ENCODE measurements around the gene SLC35B2.

Gene SLC35B2

DNA sequence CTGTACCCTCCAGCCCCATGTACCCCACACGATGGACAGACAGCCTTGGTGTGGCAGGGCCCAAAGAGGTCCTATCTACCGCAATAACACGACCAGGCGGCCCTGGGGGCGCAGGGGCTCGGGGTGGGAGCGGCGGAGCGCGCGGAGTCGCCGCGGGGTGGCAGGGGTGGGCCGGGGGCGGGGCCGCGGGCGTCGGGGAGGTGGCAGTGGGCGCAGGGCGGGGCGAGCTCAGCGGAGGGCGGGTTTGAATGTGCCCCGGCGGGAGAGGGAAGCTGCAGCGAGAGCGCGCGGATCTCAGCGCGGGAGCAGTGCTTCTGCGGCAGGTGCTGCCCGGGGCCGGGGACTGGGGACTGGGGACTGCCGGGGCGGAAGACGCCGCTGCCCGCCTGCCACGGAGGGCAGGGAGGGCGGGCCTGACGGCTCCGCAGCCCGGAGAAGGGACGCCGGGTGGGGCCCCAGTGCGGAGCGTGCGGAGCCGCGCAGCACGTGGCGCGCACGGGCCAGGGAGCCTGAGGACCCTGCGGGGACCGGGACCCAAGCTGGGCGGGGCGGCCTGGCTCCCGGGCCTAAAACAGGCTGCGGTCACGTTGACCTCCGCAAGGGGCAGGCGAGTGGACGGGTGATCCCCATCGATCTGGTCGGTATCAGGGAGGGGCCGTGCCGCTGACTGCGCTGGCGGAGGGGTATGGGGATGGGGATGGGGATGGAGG lies 33.9 kb downstream of the SLC35B2 start, which contains the start of gene SLC29A1:
TSS of gene SLC29A1 (plus strand) at position 277 of the 710 bp plus-strand sequence. CDS start 3,719 bp downstream, outside the sequence.
- Histone ChIP-seq H3K9ac (ENCODE audit: low read length) (peak within 1 kb of the TSS; percentile 65), H3K56ac (ENCODE audit: low read length) (peak within 1 kb of the TSS; percentile 82), H2BK120ac (ENCODE audit: low read depth, low read length) (no peak within 1 kb of the TSS), H3K27me3 (ENCODE audit: insufficient read depth, low read length, poor library complexity) (no peaks in the 10 kb centered on the region), H3K4me3 (ENCODE audit: low read length) (peak within 1 kb of the TSS; percentile 32), H3K18ac (ENCODE audit: low read length) (peak within 1 kb of the TSS; percentile 29), H3K23ac (ENCODE audit: low read length) (peak within 1 kb of the TSS; percentile 59), H3K79me2 (ENCODE audit: control insufficient read depth, insufficient read depth, low read length) (peaks cover 10% of the 10 kb centered on the region), H3K4me2 (ENCODE audit: low read length) (peak within 1 kb of the TSS; percentile 81), H3K79me1 (ENCODE audit: low read length) (peaks cover 3% of the 10 kb centered on the region), H3K4ac (ENCODE audit: low read depth, low read length) (no peak within 1 kb of the TSS), H4K5ac (ENCODE audit: low read length) (no peak within 1 kb of the TSS), H4K8ac (ENCODE audit: low read depth, low read length) (no peak within 1 kb of the TSS), H3K4me1 (ENCODE audit: control insufficient read depth, low read depth, low read length) (peaks cover 15% of the 10 kb centered on the region), H2AK5ac (ENCODE audit: low read length) (no peak within 1 kb of the TSS), H2BK15ac (replicated peaks; ENCODE audit: low read depth) (no peak within 1 kb of the TSS), H2BK5ac (ENCODE audit: low read length) (no peak within 1 kb of the TSS), H3K27ac (ENCODE audit: low read depth, low read length) (peak within 1 kb of the TSS; percentile 26), H3K36me3 (ENCODE audit: control insufficient read depth, insufficient read depth, low read length) (no peaks in the 10 kb centered on the region)
- WGBS (ENCODE audit: extremely low coverage, insufficient coverage, low lambda C conversion rate) = no CpG with 5 or more reads among the region's 73 CpGs
- DNase-seq = peak; percentile 86

DNA sequence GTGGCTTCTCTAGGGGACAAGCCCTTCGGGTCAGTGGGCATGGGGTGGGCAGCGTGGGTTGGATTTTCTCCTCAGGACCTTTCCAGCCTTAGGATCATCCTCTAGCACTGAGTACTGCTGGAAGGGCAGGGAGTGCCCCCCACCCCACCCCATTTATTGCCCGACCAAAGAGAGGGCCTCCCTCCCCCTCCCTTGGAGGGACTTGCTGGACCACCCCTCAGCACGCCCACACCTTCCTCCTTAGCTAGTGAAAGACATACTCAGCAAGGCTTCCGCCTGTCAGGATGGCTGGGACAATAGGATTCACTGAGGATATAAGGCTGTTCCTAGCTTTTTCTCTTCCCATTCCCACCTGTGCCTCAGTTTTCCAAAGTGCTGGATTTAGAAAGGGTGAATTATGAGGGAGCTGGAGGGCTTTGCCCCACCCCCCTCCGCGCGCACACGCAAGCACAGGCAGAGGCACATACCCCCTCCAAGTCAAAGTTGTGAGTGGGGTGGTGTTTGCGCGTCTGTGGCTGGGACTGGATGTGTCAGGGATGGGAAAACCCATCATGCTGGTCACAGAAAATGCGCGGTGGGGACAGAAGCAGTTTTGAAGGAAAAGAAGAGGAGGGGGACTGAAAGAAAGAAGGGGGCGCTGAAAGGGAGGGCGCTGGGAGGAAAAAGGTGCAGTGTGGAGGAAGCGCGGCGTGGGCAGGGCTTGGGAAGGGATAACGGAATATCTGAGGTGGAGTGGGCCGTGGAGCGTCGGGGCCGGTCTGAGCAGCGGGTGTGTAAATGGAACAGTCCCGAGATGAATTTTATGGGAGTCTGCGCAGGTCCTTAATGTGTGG lies 34.6 kb downstream of the SLC35B2 start:
- Histone ChIP-seq H3K18ac (ENCODE audit: low read length) (peak overlapping the region; percentile 29), H2AK5ac (ENCODE audit: low read length) (no peak overlapping the region), H3K79me1 (ENCODE audit: low read length) (peaks cover 3% of the 10 kb centered on the region), H3K27ac (ENCODE audit: low read depth, low read length) (no peak overlapping the region), H3K23ac (ENCODE audit: low read length) (peak overlapping the region; percentile 59), H3K36me3 (ENCODE audit: control insufficient read depth, insufficient read depth, low read length) (no peaks in the 10 kb centered on the region), H2BK120ac (ENCODE audit: low read depth, low read length) (no peak overlapping the region), H3K4ac (ENCODE audit: low read depth, low read length) (no peak overlapping the region), H3K4me3 (ENCODE audit: low read length) (peak overlapping the region; percentile 32), H3K4me1 (ENCODE audit: control insufficient read depth, low read depth, low read length) (peaks cover 18% of the 10 kb centered on the region), H4K8ac (ENCODE audit: low read depth, low read length) (no peak overlapping the region), H3K79me2 (ENCODE audit: control insufficient read depth, insufficient read depth, low read length) (peaks cover 10% of the 10 kb centered on the region), H2BK5ac (ENCODE audit: low read length) (no peak overlapping the region), H3K4me2 (ENCODE audit: low read length) (peak overlapping the region; percentile 81), H3K27me3 (ENCODE audit: insufficient read depth, low read length, poor library complexity) (no peaks in the 10 kb centered on the region), H3K56ac (ENCODE audit: low read length) (peak overlapping the region; percentile 82), H4K5ac (ENCODE audit: low read length) (no peak overlapping the region), H2BK15ac (replicated peaks; ENCODE audit: low read depth) (no peak overlapping the region), H3K9ac (ENCODE audit: low read length) (peak overlapping the region; percentile 65)
- no peak for DNase-seq
- WGBS (ENCODE audit: extremely low coverage, insufficient coverage, low lambda C conversion rate) = no CpG with 5 or more reads among the region's 26 CpGs

DNA sequence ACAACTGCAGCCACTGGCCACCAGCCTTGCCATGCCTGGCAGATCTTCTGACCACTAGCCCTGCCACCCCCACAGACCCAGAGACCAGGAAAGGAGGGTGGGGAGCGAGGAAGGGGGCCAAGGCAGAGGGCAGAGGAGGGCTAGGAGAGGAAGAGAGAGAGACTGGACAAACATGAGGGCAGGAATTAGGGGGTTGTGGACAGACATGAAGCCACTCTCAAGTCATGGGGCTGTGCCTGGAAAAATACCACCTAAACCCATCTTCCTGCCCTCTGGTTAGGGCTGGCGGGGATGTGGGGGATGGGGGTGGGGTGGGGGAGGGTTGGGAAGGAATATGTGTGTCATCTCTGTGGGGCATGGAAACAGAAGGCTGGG lies 35.4 kb downstream of the SLC35B2 start:
- Histone ChIP-seq H4K8ac (ENCODE audit: low read depth, low read length) (no peak overlapping the region), H3K4me1 (ENCODE audit: control insufficient read depth, low read depth, low read length) (peaks cover 26% of the 10 kb centered on the region), H4K5ac (ENCODE audit: low read length) (no peak overlapping the region), H3K56ac (ENCODE audit: low read length) (peak overlapping the region; percentile 69), H3K4ac (ENCODE audit: low read depth, low read length) (no peak overlapping the region), H3K27ac (ENCODE audit: low read depth, low read length) (no peak overlapping the region), H3K27me3 (ENCODE audit: insufficient read depth, low read length, poor library complexity) (no peaks in the 10 kb centered on the region), H2BK120ac (ENCODE audit: low read depth, low read length) (no peak overlapping the region), H3K79me1 (ENCODE audit: low read length) (peaks cover 3% of the 10 kb centered on the region), H3K9ac (ENCODE audit: low read length) (peak overlapping the region; percentile 34), H3K79me2 (ENCODE audit: control insufficient read depth, insufficient read depth, low read length) (peaks cover 10% of the 10 kb centered on the region), H3K23ac (ENCODE audit: low read length) (no peak overlapping the region), H3K4me2 (ENCODE audit: low read length) (no peak overlapping the region), H3K18ac (ENCODE audit: low read length) (peak overlapping the region; percentile 8), H3K4me3 (ENCODE audit: low read length) (no peak overlapping the region), H2BK15ac (replicated peaks; ENCODE audit: low read depth) (no peak overlapping the region), H3K36me3 (ENCODE audit: control insufficient read depth, insufficient read depth, low read length) (no peaks in the 10 kb centered on the region), H2BK5ac (ENCODE audit: low read length) (no peak overlapping the region), H2AK5ac (ENCODE audit: low read length) (peak overlapping the region; percentile 86)
- no CpG with 5 or more reads among the region's 2 CpGs for WGBS (ENCODE audit: extremely low coverage, insufficient coverage, low lambda C conversion rate)
- no peak for DNase-seq

DNA sequence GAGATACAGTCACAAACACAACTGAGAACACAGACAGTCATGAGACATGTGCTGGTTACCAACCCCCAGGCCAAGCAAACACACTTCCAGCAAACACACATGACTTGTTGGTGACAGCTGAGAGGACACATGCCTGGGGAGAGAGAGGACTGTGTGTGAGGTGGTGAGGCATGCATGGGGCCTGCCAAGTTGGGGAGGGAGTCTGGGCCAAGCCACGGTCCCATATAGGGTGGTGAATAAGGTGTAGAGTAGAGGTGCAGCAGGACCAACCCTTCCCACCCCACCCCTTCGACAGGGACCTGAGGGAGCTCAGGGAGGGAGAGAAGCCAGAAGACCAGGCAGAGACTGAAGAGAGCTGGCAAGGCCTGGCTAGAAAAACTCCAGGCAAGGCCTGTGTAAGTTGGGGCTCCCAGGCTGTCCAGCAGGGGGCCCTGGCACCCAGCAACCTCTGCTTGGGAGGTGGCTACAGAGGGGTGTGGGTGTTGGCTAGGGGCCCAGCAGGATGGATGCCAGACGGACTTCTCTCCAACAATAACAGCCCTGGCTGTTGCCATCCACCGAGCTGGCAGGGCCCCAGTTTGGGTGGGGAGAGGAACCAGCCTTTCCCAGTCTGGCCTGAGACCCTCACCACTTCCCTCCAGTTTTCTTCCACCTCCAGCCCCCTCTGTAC lies 35.9 kb downstream of the SLC35B2 start:
- no peak overlapping the region for H2BK15ac ChIP-seq (replicated peaks; ENCODE audit: low read depth)
- H3K27ac ChIP-seq (ENCODE audit: low read depth, low read length) = no peak overlapping the region
- no CpG with 5 or more reads among the region's 4 CpGs for WGBS (ENCODE audit: extremely low coverage, insufficient coverage, low lambda C conversion rate)

DNA sequence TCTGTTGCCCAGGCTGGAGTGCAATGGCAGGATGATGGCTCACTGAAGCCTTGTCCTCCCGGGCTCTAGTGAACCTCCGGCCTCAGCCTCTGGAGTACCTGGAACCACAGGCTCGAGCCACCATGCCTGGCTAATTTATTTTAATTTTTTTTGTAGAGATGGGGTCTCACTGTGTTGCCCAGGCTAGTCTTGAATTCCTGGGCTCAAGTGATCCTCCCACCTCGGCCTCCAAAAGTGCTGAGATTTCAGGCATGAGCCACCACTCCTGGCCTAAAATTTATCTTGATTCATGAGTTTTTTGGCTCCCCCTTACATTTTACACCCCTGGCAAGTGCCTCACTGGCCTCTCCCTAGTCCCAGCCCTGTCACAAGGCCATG lies 36.4 kb downstream of the SLC35B2 start:
- H3K56ac ChIP-seq (ENCODE audit: low read length) = peak overlapping the region; percentile 67
- H3K23ac ChIP-seq (ENCODE audit: low read length) = no peak overlapping the region
- H3K36me3 ChIP-seq (ENCODE audit: control insufficient read depth, insufficient read depth, low read length) = no peaks in the 10 kb centered on the region
- H3K4me1 ChIP-seq (ENCODE audit: control insufficient read depth, low read depth, low read length) = peaks cover 24% of the 10 kb centered on the region
- no peak overlapping the region for H3K27ac ChIP-seq (ENCODE audit: low read depth, low read length)
- no peak for DNase-seq
- no peak overlapping the region for H3K4me2 ChIP-seq (ENCODE audit: low read length)
- no peak overlapping the region for H3K4ac ChIP-seq (ENCODE audit: low read depth, low read length)
- peaks cover 6% of the 10 kb centered on the region for H3K79me2 ChIP-seq (ENCODE audit: control insufficient read depth, insufficient read depth, low read length)
- H3K18ac ChIP-seq (ENCODE audit: low read length) = no peak overlapping the region
- H2AK5ac ChIP-seq (ENCODE audit: low read length) = no peak overlapping the region
- H3K27me3 ChIP-seq (ENCODE audit: insufficient read depth, low read length, poor library complexity) = no peaks in the 10 kb centered on the region
- no CpG with 5 or more reads among the region's 4 CpGs for WGBS (ENCODE audit: extremely low coverage, insufficient coverage, low lambda C conversion rate)
- H4K5ac ChIP-seq (ENCODE audit: low read length) = no peak overlapping the region
- no peak overlapping the region for H2BK120ac ChIP-seq (ENCODE audit: low read depth, low read length)
- no peak overlapping the region for H2BK5ac ChIP-seq (ENCODE audit: low read length)
- H3K9ac ChIP-seq (ENCODE audit: low read length) = no peak overlapping the region
- no peak overlapping the region for H3K4me3 ChIP-seq (ENCODE audit: low read length)
- H2BK15ac ChIP-seq (replicated peaks; ENCODE audit: low read depth) = no peak overlapping the region
- H4K8ac ChIP-seq (ENCODE audit: low read depth, low read length) = no peak overlapping the region
- H3K79me1 ChIP-seq (ENCODE audit: low read length) = peaks cover under 1% of the 10 kb centered on the region

More for the DNA sequence above, 35.9 kb downstream of the SLC35B2 start:
- Histone ChIP-seq H3K27me3 (ENCODE audit: insufficient read depth, low read length, poor library complexity) (no peaks in the 10 kb centered on the region), H3K4me2 (ENCODE audit: low read length) (no peak overlapping the region), H4K5ac (ENCODE audit: low read length) (no peak overlapping the region), H3K79me2 (ENCODE audit: control insufficient read depth, insufficient read depth, low read length) (peaks cover 10% of the 10 kb centered on the region), H3K23ac (ENCODE audit: low read length) (no peak overlapping the region), H3K79me1 (ENCODE audit: low read length) (peaks cover 3% of the 10 kb centered on the region), H2BK5ac (ENCODE audit: low read length) (no peak overlapping the region), H2AK5ac (ENCODE audit: low read length) (no peak overlapping the region), H2BK120ac (ENCODE audit: low read depth, low read length) (no peak overlapping the region), H4K8ac (ENCODE audit: low read depth, low read length) (no peak overlapping the region), H3K36me3 (ENCODE audit: control insufficient read depth, insufficient read depth, low read length) (no peaks in the 10 kb centered on the region), H3K4me1 (ENCODE audit: control insufficient read depth, low read depth, low read length) (peaks cover 26% of the 10 kb centered on the region), H3K9ac (ENCODE audit: low read length) (no peak overlapping the region), H3K56ac (ENCODE audit: low read length) (peak overlapping the region; percentile 69), H3K4me3 (ENCODE audit: low read length) (no peak overlapping the region), H3K18ac (ENCODE audit: low read length) (peak overlapping the region; percentile 8), H3K4ac (ENCODE audit: low read depth, low read length) (no peak overlapping the region)
- DNase-seq = peak; percentile 79

Data from mesendoderm (in vitro differentiated cells).